GM23248 (cell line): ENCODE results near the gene TLE3.

ENCODE experiments used
- EZH2 ChIP-seq: fragments of 200-600 bp; sonication (generic); IDR thresholded peaks from 2 replicates; pipeline ENCODE4 v1.6.1; 2018; ENCODE audit warnings: antibody characterized with exemption, mild to moderate bottlenecking; ENCODE audit not compliant: insufficient read depth, poor library complexity, severe bottlenecking
- EZH2phosphoT487 ChIP-seq: fragments of 200-600 bp; sonication (generic); IDR thresholded peaks from 2 replicates; pipeline ENCODE4 v1.6.1; 2018; ENCODE audit warnings: antibody characterized with exemption, moderate library complexity, mild to moderate bottlenecking, low read depth; ENCODE audit not compliant: insufficient read depth

- no peak for TF ChIP-seq EZH2phosphoT487
- no peak for TF ChIP-seq EZH2
Measured at GRCh38 chr15:70069716-70070115, 28.0 kb downstream of the TLE3 start.
